ENCODE data around the gene CHST14. TPM values are rescaled to one million over a fixed set of nuclear protein-coding genes. Genes with fewer than 3 reads are reported as not detected.

CHST14 gene
- total RNA-seq, 1 donor from 2014 or later = 8.4 TPM

DNA sequence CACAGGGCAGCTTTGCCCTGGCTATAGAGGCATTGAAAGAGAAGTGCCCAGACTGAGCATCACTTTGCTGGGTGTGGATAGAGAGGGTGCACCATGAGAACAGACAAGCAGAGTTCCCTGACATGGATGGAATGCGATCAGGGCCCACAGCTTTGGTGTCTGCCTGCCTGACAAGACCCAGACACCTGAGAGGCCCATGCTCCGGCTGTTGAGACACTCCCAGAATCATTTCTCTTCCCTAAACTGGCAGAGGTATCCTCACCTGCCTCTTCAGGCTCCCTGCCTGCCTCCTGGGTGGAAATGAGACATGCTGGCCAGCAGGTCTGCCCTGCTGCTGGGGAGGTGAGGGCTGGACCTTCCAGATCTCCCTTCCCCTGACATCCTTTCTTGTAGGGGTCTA is 10.4 kb upstream of the CHST14 start:
- Histone ChIP-seq H3K4me3 (no peak overlapping the region), H3K27ac (replicated peaks) (no peak overlapping the region), H3K9me3 (replicated peaks) (no peaks in the 10 kb centered on the region), H3K27me3 (ENCODE audit: low read depth) (no peaks in the 10 kb centered on the region), H3K36me3 (peaks cover 67% of the 10 kb centered on the region), H3K4me1 (peaks cover 19% of the 10 kb centered on the region)
- TF ChIP-seq, protein P1, sequence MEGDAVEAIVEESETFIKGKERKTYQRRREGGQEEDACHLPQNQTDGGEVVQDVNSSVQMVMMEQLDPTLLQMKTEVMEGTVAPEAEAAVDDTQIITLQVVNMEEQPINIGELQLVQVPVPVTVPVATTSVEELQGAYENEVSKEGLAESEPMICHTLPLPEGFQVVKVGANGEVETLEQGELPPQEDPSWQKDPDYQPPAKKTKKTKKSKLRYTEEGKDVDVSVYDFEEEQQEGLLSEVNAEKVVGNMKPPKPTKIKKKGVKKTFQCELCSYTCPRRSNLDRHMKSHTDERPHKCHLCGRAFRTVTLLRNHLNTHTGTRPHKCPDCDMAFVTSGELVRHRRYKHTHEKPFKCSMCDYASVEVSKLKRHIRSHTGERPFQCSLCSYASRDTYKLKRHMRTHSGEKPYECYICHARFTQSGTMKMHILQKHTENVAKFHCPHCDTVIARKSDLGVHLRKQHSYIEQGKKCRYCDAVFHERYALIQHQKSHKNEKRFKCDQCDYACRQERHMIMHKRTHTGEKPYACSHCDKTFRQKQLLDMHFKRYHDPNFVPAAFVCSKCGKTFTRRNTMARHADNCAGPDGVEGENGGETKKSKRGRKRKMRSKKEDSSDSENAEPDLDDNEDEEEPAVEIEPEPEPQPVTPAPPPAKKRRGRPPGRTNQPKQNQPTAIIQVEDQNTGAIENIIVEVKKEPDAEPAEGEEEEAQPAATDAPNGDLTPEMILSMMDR (IDR thresholded peaks at IDR 0.05; ENCODE audit: borderline replicate concordance) = no peak
- no peak for DNase-seq
- intact Hi-C loops (cut with micrococcal nuclease) = no loop called here

DNA sequence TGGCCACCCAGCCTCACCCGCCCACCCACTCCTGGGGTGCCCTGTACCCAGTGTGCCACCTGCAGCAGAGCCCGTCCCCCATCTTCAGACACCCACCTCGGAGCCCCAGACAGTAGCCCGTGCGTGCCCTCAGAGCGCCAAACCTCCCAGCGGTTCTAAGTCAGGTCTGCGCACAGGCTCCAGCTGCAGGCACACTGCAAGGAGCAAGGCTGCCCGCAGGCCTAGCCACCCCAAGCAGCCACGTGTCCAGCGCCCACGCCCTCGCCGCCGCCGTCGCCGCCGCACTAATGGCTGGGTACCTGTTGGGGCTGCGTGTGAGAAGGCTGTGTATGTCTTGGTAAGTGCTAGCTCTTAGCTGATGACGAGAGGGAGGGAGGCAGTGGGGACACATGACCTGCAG is 8.8 kb upstream of the CHST14 start:
- no peak overlapping the region for H3K27ac ChIP-seq (replicated peaks)
- TF ChIP-seq, protein P1 (IDR thresholded peaks at IDR 0.05; ENCODE audit: borderline replicate concordance) = no peak
- intact Hi-C loops (cut with micrococcal nuclease) = no loop called here
- no peaks in the 10 kb centered on the region for H3K9me3 ChIP-seq (replicated peaks)
- no peaks in the 10 kb centered on the region for H3K27me3 ChIP-seq (ENCODE audit: low read depth)
- no peak overlapping the region for H3K4me3 ChIP-seq
- H3K4me1 ChIP-seq = peaks cover 3% of the 10 kb centered on the region
- H3K36me3 ChIP-seq = peaks cover 82% of the 10 kb centered on the region
- DNase-seq = no peak

DNA sequence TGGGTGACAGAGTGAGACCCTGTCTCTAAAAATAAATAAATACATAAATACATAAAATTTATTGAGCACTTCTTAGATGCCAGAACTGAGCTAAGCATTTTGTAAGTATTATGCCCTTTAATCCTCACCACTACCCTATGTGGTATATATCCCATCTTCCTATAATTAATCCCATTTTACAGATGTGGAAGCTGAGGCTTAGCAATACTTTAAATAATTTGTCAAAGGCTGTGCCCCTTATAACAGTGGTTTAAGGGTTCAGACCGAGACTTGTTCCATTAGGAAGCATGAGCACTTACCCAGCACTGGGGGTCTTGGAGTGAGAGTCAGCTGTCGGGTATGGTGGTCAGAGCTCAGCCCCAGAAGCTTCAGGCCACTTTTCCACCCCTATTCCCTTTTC is 7.5 kb upstream of the CHST14 start:
- Histone ChIP-seq H3K9me3 (replicated peaks) (no peaks in the 10 kb centered on the region), H3K27me3 (ENCODE audit: low read depth) (no peaks in the 10 kb centered on the region), H3K4me3 (no peak overlapping the region), H3K27ac (replicated peaks) (no peak overlapping the region), H3K4me1 (no peaks in the 10 kb centered on the region), H3K36me3 (peaks cover 89% of the 10 kb centered on the region)
- intact Hi-C loops (cut with micrococcal nuclease) = no loop called here
- DNase-seq = no peak
- TF ChIP-seq, protein P1 (IDR thresholded peaks at IDR 0.05; ENCODE audit: borderline replicate concordance) = no peak

DNA sequence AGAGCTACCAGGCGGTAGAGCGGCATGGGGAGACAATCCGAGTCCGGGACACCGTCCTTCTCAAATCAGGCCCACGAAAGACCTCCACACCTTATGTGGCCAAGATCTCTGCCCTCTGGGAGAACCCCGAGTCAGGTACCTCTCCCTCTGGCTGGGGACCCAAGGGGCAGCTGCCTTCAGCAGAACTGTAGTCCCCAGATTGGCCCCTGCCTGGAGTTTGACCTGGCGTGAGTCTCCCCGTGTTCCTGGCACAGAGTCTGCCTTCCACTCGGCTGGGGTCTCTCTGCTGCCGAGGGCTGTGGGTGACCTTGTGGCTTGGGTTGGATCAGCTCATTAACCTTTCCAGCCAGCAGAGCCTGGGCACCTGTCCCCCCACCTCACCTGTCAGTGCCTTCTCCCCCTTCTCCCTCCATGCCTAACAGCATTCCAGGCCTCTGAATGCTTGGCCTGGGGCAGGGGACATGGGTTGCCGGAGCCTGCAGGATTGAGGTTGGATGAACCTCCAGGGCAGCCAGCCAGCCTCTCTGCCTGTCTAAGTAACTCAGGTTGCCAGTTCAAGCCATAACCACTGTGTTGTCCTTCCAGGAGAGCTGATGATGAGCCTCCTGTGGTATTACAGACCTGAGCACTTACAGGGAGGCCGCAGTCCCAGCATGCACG is 6.8 kb upstream of the CHST14 start:
- no peaks in the 10 kb centered on the region for H3K9me3 ChIP-seq (replicated peaks)
- H3K27me3 ChIP-seq (ENCODE audit: low read depth) = no peaks in the 10 kb centered on the region
- intact Hi-C loops (cut with micrococcal nuclease) = no loop called here
- no peak overlapping the region for H3K4me3 ChIP-seq
- no peak overlapping the region for H3K27ac ChIP-seq (replicated peaks)
- H3K4me1 ChIP-seq = no peaks in the 10 kb centered on the region
- TF ChIP-seq, protein P1 (IDR thresholded peaks at IDR 0.05; ENCODE audit: borderline replicate concordance) = no peak
- peaks cover 82% of the 10 kb centered on the region for H3K36me3 ChIP-seq
- no peak for DNase-seq

DNA sequence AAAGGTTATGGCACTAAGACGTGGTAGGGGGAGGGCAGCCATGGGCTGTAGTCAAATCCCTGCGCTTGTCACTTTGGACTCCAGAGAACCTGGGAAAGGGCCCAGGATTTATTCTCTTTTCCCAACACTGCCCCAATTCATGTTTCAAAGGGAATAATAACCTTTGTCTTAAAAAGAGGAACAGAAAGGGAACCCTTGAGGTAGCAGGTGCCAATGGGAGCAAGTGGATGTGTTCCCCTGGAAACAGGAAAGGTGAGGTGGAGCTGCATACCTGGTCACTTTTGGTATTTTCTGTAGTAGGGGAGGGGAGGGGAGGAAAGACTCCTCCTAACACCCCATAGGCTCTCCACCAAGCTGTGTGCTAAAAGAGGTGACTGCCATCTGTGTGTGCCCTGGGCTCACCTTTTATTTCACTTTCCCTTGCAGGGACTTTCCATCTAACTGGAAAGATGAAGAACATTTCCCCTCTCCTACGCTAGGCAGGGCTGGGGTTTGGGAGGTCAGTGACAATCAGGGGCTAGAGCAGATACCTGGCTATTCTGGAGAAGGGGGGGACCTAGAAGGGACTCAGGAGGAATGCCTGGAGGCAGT is 6.1 kb upstream of the CHST14 start:
- no peaks in the 10 kb centered on the region for H3K4me1 ChIP-seq
- intact Hi-C loops (cut with micrococcal nuclease) = no loop called here
- no peak overlapping the region for H3K4me3 ChIP-seq
- no peaks in the 10 kb centered on the region for H3K9me3 ChIP-seq (replicated peaks)
- no peak overlapping the region for H3K27ac ChIP-seq (replicated peaks)
- TF ChIP-seq, protein P1 (IDR thresholded peaks at IDR 0.05; ENCODE audit: borderline replicate concordance) = no peak
- H3K36me3 ChIP-seq = peaks cover 76% of the 10 kb centered on the region
- no peaks in the 10 kb centered on the region for H3K27me3 ChIP-seq (ENCODE audit: low read depth)
- DNase-seq = no peak

Measured in left ventricle myocardium inferior (tissue), 1 donor.